ENCODE results near the gene MAGI1.

DNA sequence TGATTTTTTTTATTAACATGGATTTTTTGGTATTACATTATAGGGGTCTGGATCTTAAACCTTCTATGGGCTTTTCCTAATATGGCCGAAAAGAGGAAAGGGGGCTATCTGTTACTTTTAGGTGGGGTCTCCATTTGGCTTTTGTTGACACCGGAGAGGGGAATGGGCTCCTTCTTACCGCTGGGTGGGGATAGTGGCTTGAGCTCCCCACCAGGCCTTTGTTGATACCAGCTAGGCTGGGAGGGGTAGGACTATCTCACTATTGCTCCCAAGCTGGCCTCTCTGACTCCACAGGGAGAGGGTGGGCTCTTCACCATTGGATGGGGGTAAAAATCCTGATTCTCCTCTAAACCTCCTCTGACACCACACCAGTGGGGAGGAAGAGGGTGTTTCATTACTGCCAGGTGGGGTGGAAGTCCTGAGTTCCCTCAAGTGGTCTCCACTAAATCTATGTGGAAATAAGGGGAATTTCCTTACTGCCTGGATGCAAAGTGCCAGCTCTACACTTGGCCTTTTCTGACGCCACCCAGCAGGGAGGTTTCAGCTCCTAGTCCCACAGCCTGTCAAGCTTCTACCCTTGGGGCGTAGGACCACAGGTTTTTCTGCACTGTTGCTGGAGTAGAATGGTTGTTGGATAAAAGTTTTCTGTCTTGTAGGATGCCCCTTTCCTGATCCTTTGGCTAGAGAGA is 572.3 kb downstream of the MAGI1 start:
- TF ChIP-seq, protein P1, sequence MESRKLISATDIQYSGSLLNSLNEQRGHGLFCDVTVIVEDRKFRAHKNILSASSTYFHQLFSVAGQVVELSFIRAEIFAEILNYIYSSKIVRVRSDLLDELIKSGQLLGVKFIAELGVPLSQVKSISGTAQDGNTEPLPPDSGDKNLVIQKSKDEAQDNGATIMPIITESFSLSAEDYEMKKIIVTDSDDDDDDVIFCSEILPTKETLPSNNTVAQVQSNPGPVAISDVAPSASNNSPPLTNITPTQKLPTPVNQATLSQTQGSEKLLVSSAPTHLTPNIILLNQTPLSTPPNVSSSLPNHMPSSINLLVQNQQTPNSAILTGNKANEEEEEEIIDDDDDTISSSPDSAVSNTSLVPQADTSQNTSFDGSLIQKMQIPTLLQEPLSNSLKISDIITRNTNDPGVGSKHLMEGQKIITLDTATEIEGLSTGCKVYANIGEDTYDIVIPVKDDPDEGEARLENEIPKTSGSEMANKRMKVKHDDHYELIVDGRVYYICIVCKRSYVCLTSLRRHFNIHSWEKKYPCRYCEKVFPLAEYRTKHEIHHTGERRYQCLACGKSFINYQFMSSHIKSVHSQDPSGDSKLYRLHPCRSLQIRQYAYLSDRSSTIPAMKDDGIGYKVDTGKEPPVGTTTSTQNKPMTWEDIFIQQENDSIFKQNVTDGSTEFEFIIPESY (IDR thresholded peaks at IDR 0.05; ENCODE audit: extremely low read depth, insufficient replicate concordance, low read length) = no peak
- TF ChIP-seq, protein P2, sequence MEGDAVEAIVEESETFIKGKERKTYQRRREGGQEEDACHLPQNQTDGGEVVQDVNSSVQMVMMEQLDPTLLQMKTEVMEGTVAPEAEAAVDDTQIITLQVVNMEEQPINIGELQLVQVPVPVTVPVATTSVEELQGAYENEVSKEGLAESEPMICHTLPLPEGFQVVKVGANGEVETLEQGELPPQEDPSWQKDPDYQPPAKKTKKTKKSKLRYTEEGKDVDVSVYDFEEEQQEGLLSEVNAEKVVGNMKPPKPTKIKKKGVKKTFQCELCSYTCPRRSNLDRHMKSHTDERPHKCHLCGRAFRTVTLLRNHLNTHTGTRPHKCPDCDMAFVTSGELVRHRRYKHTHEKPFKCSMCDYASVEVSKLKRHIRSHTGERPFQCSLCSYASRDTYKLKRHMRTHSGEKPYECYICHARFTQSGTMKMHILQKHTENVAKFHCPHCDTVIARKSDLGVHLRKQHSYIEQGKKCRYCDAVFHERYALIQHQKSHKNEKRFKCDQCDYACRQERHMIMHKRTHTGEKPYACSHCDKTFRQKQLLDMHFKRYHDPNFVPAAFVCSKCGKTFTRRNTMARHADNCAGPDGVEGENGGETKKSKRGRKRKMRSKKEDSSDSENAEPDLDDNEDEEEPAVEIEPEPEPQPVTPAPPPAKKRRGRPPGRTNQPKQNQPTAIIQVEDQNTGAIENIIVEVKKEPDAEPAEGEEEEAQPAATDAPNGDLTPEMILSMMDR (IDR thresholded peaks at IDR 0.05 in 2 of 3, conservative IDR thresholded peaks at IDR 0.05 in 1 of 3; ENCODE audit: borderline replicate concordance in 1 of 3, insufficient read depth in 1 of 3, low read depth in 2 of 3, low read length in 2 of 3) = no peak
- no peak for TF ChIP-seq JUND (IDR thresholded peaks at IDR 0.05)
- TF ChIP-seq, protein P3, sequence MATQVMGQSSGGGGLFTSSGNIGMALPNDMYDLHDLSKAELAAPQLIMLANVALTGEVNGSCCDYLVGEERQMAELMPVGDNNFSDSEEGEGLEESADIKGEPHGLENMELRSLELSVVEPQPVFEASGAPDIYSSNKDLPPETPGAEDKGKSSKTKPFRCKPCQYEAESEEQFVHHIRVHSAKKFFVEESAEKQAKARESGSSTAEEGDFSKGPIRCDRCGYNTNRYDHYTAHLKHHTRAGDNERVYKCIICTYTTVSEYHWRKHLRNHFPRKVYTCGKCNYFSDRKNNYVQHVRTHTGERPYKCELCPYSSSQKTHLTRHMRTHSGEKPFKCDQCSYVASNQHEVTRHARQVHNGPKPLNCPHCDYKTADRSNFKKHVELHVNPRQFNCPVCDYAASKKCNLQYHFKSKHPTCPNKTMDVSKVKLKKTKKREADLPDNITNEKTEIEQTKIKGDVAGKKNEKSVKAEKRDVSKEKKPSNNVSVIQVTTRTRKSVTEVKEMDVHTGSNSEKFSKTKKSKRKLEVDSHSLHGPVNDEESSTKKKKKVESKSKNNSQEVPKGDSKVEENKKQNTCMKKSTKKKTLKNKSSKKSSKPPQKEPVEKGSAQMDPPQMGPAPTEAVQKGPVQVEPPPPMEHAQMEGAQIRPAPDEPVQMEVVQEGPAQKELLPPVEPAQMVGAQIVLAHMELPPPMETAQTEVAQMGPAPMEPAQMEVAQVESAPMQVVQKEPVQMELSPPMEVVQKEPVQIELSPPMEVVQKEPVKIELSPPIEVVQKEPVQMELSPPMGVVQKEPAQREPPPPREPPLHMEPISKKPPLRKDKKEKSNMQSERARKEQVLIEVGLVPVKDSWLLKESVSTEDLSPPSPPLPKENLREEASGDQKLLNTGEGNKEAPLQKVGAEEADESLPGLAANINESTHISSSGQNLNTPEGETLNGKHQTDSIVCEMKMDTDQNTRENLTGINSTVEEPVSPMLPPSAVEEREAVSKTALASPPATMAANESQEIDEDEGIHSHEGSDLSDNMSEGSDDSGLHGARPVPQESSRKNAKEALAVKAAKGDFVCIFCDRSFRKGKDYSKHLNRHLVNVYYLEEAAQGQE (IDR thresholded peaks at IDR 0.05; ENCODE audit: low read depth) = no peak
- no peak for TF ChIP-seq EZH2phosphoT487 (IDR thresholded peaks at IDR 0.05; ENCODE audit: borderline replicate concordance)
- TF ChIP-seq SRF (IDR thresholded peaks at IDR 0.05; ENCODE audit: low read depth) = no peak
- TF ChIP-seq, protein P4, sequence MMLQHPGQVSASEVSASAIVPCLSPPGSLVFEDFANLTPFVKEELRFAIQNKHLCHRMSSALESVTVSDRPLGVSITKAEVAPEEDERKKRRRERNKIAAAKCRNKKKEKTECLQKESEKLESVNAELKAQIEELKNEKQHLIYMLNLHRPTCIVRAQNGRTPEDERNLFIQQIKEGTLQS (IDR thresholded peaks at IDR 0.05) = no peak
- no peak for TF ChIP-seq POLR2A (IDR thresholded peaks at IDR 0.05; ENCODE audit: borderline replicate concordance, extremely low read depth, insufficient read depth, insufficient read length)
- no peak for TF ChIP-seq RAD21 (IDR thresholded peaks at IDR 0.05; ENCODE audit: low read depth)
